Keratinocyte (primary cell): Measurements from ENCODE around the gene DIRAS1. TPM values are rescaled to one million over a fixed set of nuclear protein-coding genes. Genes with fewer than 3 reads are reported as not detected.

Experiments
- DNase-seq: peaks from one replicate; pipeline ENCODE4 v3.0.0-alpha.2; 2011; ENCODE audit warnings: low read depth, missing footprints, low spot score
- FAIRE-seq: peaks from 2 replicates; lab custom pipeline; 2011; peaks lifted over from hg19 to GRCh38; lab: Jason Lieb, UNC
- H2AFZ ChIP-seq: 2 replicates; pipeline ENCODE4 v1.6.0; 2012; ENCODE audit warnings: low read length, control low read depth, inconsistent platforms; ENCODE audit not compliant: control insufficient read depth
- H3K27ac ChIP-seq: 2 replicates; pipeline ENCODE4 v1.5.1; 2011; ENCODE audit warnings: low read length; ENCODE audit not compliant: control insufficient read depth, insufficient read depth
- H3K27me3 ChIP-seq: 3 replicates; pipeline ENCODE4 v1.6.0; 2011; ENCODE audit warnings: low read length; ENCODE audit not compliant: control insufficient read depth, insufficient read depth; ENCODE audit errors: extremely low read depth
- H3K36me3 ChIP-seq, 2 experiments: 2 replicates in 1 of 2; 3 replicates in 1 of 2; pipeline ENCODE4 v1.5.1; 2011; ENCODE audit warnings: low read length in 2 of 2, mild to moderate bottlenecking in 1 of 2; ENCODE audit not compliant: control insufficient read depth in 2 of 2, insufficient read depth in 2 of 2; ENCODE audit errors: extremely low read depth in 1 of 2
- H3K4me1 ChIP-seq: 3 replicates; pipeline ENCODE4 v1.5.1; 2011; ENCODE audit warnings: low read length; ENCODE audit not compliant: control insufficient read depth, insufficient read depth; ENCODE audit errors: extremely low read depth
- H3K4me2 ChIP-seq: 3 replicates; pipeline ENCODE4 v1.6.0; 2011; ENCODE audit warnings: low read depth, low read length; ENCODE audit not compliant: control insufficient read depth, insufficient read depth; ENCODE audit errors: extremely low read depth
- H3K4me3 ChIP-seq, 3 experiments: fragments of 200-600 bp in 1 of 3; sonication (generic) in 1 of 3; 2 replicates in 2 of 3; 3 replicates in 1 of 3; pipeline ENCODE4 v1.5.1; 2011 to 2016; ENCODE audit warnings: low read length in 3 of 3, mild to moderate bottlenecking in 3 of 3, control low read depth in 2 of 3, inconsistent platforms in 1 of 3, low read depth in 1 of 3, mixed read lengths in 1 of 3, mixed run types in 1 of 3, moderate library complexity in 1 of 3; ENCODE audit not compliant: control insufficient read depth in 2 of 3, insufficient read depth in 2 of 3; ENCODE audit errors: extremely low read depth in 1 of 3
- H3K79me2 ChIP-seq: 2 replicates; pipeline ENCODE4 v1.6.0; 2012; ENCODE audit warnings: low read length; ENCODE audit not compliant: control insufficient read depth, insufficient read depth
- H3K9ac ChIP-seq: 3 replicates; pipeline ENCODE4 v1.6.0; 2011; ENCODE audit warnings: low read length; ENCODE audit not compliant: control insufficient read depth, insufficient read depth; ENCODE audit errors: extremely low read depth
- H3K9me1 ChIP-seq: 3 replicates; pipeline ENCODE4 v1.6.0; 2011; ENCODE audit warnings: low read length; ENCODE audit not compliant: control insufficient read depth, insufficient read depth; ENCODE audit errors: extremely low read depth
- H3K9me3 ChIP-seq: 2 replicates; pipeline ENCODE4 v1.5.1; 2012; ENCODE audit warnings: low read depth, low read length; ENCODE audit not compliant: control insufficient read depth
- H4K20me1 ChIP-seq: 3 replicates; pipeline ENCODE4 v1.6.0; 2011; ENCODE audit warnings: low read length; ENCODE audit not compliant: control insufficient read depth, insufficient read depth; ENCODE audit errors: extremely low read depth
- CTCF ChIP-seq, 3 experiments: IDR thresholded peaks in 1 of 3; conservative IDR thresholded peaks in 1 of 3; optimal IDR thresholded peaks in 1 of 3; 2 replicates in 2 of 3; 3 replicates in 1 of 3; pipeline versions ENCODE3 to v1.5.1; 2011; ENCODE audit warnings: low read length in 3 of 3, mild to moderate bottlenecking in 3 of 3, moderate library complexity in 2 of 3, control low read depth in 1 of 3, inconsistent platforms in 1 of 3; ENCODE audit not compliant: insufficient read depth in 2 of 3; ENCODE audit errors: extremely low read depth in 1 of 3
- EZH2 ChIP-seq: IDR thresholded peaks from one replicate; pipeline ENCODE4 v1.6.1; 2012; ENCODE audit warnings: inconsistent platforms, mild to moderate bottlenecking, low read length, moderate library complexity
- dilution Hi-C: fragments of 300-500 bp; cut with MboI; formaldehyde crosslinking; loops from one replicate; pipeline ENCODE4 v1.7.0; 2020; ENCODE audit warnings: low sequenced_read_pairs; ENCODE audit not compliant: extremely low pct_ligation_motif_present
- polyA plus RNA-seq, 5 experiments: library from polyadenylated mRNA; depleted of rRNA in 3 of 5; stranded (reverse) in 3 of 5; stranded (forward) in 1 of 5; unstranded in 1 of 5; fragments of >200 nt; gene quantifications; 1 replicate in 1 of 5; 2 replicates in 3 of 5; 3 replicates in 1 of 5; pipeline versions ENCODE4 v1.2.1 to v1.2.3, GENCODE V29; 2011 to 2012; ENCODE audit warnings: missing spikeins in 2 of 5, low read depth in 1 of 5, low replicate concordance in 1 of 5

The DIRAS1 gene
- polyA plus RNA-seq, 1 donor (not counting 4 experiments of a cell fraction or from before 2014, with no cell fraction given), result 0.10 TPM

- FAIRE-seq, result no peak
- Histone ChIP-seq H3K9ac (no peak overlapping the region), H3K36me3 (no peaks in the 10 kb centered on the region), H3K9me3 (no peaks in the 10 kb centered on the region), H3K27ac (no peak overlapping the region), H2AFZ (no peak overlapping the region), H3K4me3 (no peak overlapping the region), H3K79me2 (no peaks in the 10 kb centered on the region), H3K4me1 (no peaks in the 10 kb centered on the region), H3K27me3 (peaks cover 15% of the 10 kb centered on the region), H3K9me1 (no peaks in the 10 kb centered on the region), H3K4me2 (no peak overlapping the region), H4K20me1 (no peaks in the 10 kb centered on the region)
- no peak for TF ChIP-seq EZH2
- no peak for TF ChIP-seq CTCF (optimal IDR thresholded peaks at IDR 0.05 in 1 of 3, IDR thresholded peaks at IDR 0.05 in 1 of 3, conservative IDR thresholded peaks at IDR 0.05 in 1 of 3; ENCODE audit: extremely low read depth in 1 of 3, insufficient read depth in 2 of 3, low read length in 3 of 3)
- dilution Hi-C loops, result no loop called here
- no peak for DNase-seq
These were observed 14.9 kb downstream of the DIRAS1 start for GRCh38 chr19:2706251-2706650.

- H3K4me1 ChIP-seq, result no peaks in the 10 kb centered on the region
- H3K79me2 ChIP-seq, result no peaks in the 10 kb centered on the region
- no peaks in the 10 kb centered on the region for H3K9me3 ChIP-seq
- dilution Hi-C loops, result no loop called here
- no peak overlapping the region for H3K27ac ChIP-seq
- no peak overlapping the region for H3K9ac ChIP-seq
- no peak overlapping the region for H3K4me2 ChIP-seq
- no peaks in the 10 kb centered on the region for H4K20me1 ChIP-seq
- no peaks in the 10 kb centered on the region for H3K9me1 ChIP-seq
- no peak for DNase-seq
- H3K27me3 ChIP-seq, result peaks cover 26% of the 10 kb centered on the region
- no peaks in the 10 kb centered on the region for H3K36me3 ChIP-seq
- TF ChIP-seq EZH2 (no peak), CTCF (optimal IDR thresholded peaks at IDR 0.05 in 1 of 3, IDR thresholded peaks at IDR 0.05 in 1 of 3, conservative IDR thresholded peaks at IDR 0.05 in 1 of 3; ENCODE audit: extremely low read depth in 1 of 3, insufficient read depth in 2 of 3, low read length in 3 of 3) (no peak)
- no peak overlapping the region for H2AFZ ChIP-seq
- no peak overlapping the region for H3K4me3 ChIP-seq
- FAIRE-seq, result no peak
These were observed 17.4 kb downstream of the DIRAS1 start for GRCh38 chr19:2703691-2704216.
